Upper lobe of right lung (tissue), 1 donor: ENCODE results near the gene DCUN1D3. TPM values are rescaled to one million over a fixed set of nuclear protein-coding genes. Genes with fewer than 3 reads are reported as not detected.

Experiments
- ATAC-seq: fragments of 200-7000 bp; cut with Tn5 transposase; one replicate; pipeline ENCODE4 v1.9.1; 2020; ENCODE audit warnings: mild to moderate bottlenecking, moderate library complexity
- DNase-seq: peaks from one replicate; pipeline ENCODE4 v3.0.0-alpha.2; 2020
- H3K27ac ChIP-seq: fragments of 200-600 bp; one replicate; pipeline ENCODE4 v1.8.0; 2022
- H3K27me3 ChIP-seq: fragments of 200-600 bp; one replicate; pipeline ENCODE4 v1.8.0; 2022; ENCODE audit warnings: mild to moderate bottlenecking
- H3K36me3 ChIP-seq: fragments of 200-600 bp; one replicate; pipeline ENCODE4 v1.8.0; 2022
- H3K4me1 ChIP-seq: fragments of 200-600 bp; one replicate; pipeline ENCODE4 v1.8.0; 2022
- H3K4me3 ChIP-seq: fragments of 200-600 bp; one replicate; pipeline ENCODE4 v1.8.0; 2022; ENCODE audit warnings: mild to moderate bottlenecking
- H3K9me3 ChIP-seq: fragments of 200-600 bp; one replicate; pipeline ENCODE4 v1.8.0; 2022
- CTCF ChIP-seq: fragments of 200-600 bp; IDR thresholded peaks from one replicate; pipeline ENCODE4 v1.8.0; 2022; ENCODE audit warnings: antibody characterized with exemption
- intact Hi-C: fragments of 100-400 bp; cut with DNase I; formaldehyde crosslinking; loops from one replicate; pipeline ENCODE4 v1.11.0; 2022
- total RNA-seq: library from RNA; stranded (reverse); fragmentation: NEBNext Ultra II Directional; extraction: Animal tissue kit (Norgen Biotek cat#: 25700); gene quantifications from one replicate; pipeline ENCODE4 v1.2.1, GENCODE V29; 2021
- donor health status: DM: no; HTN: yes; CAD: no; lungs with severe emphysema.

Gene DCUN1D3
- total RNA-seq, 1 donor from 2014 or later: 28.7 TPM

GRCh38 chr16:20833086-20833485 is 67.1 kb downstream of the DCUN1D3 start:
- no peaks in the 10 kb centered on the region for H3K27me3 ChIP-seq
- no peak overlapping the region for H3K4me3 ChIP-seq
- no peak for ATAC-seq
- no peak for DNase-seq
- TF ChIP-seq CTCF: no peak
- no peaks in the 10 kb centered on the region for H3K36me3 ChIP-seq
- intact Hi-C loops: no loop called here
- no peaks in the 10 kb centered on the region for H3K4me1 ChIP-seq
- no peak overlapping the region for H3K27ac ChIP-seq
- H3K9me3 ChIP-seq: no peaks in the 10 kb centered on the region

- Histone ChIP-seq H3K4me3 (no peak overlapping the region), H3K36me3 (no peaks in the 10 kb centered on the region), H3K4me1 (no peaks in the 10 kb centered on the region), H3K9me3 (no peaks in the 10 kb centered on the region), H3K27ac (no peak overlapping the region), H3K27me3 (no peaks in the 10 kb centered on the region)
- ATAC-seq (no peak), DNase-seq (no peak)
- no peak for TF ChIP-seq CTCF
- intact Hi-C loops: no loop called here
Observed at GRCh38 chr16:20830372-20830771, 69.8 kb downstream of the DCUN1D3 start.

GRCh38 chr16:20829536-20829935 is 70.6 kb downstream of the DCUN1D3 start:
- no peak for DNase-seq
- no peak for TF ChIP-seq CTCF

GRCh38 chr16:20826039-20826566 is 74.1 kb downstream of the DCUN1D3 start:
- TF ChIP-seq CTCF: no peak
- ATAC-seq (no peak), DNase-seq (no peak)
- no peak overlapping the region for H3K27ac ChIP-seq
- H3K9me3 ChIP-seq: no peaks in the 10 kb centered on the region
- H3K27me3 ChIP-seq: no peaks in the 10 kb centered on the region
- intact Hi-C loops: no loop called here
- H3K4me1 ChIP-seq: no peaks in the 10 kb centered on the region
- H3K36me3 ChIP-seq: no peaks in the 10 kb centered on the region
- H3K4me3 ChIP-seq: no peak overlapping the region

More at GRCh38 chr16:20829536-20829935, 70.6 kb downstream of the DCUN1D3 start:
- ATAC-seq: no peak
- H3K9me3 ChIP-seq: no peaks in the 10 kb centered on the region
- H3K27ac ChIP-seq: no peak overlapping the region
- intact Hi-C loops: no loop called here
- H3K4me1 ChIP-seq: no peaks in the 10 kb centered on the region
- H3K27me3 ChIP-seq: no peaks in the 10 kb centered on the region
- no peaks in the 10 kb centered on the region for H3K36me3 ChIP-seq
- no peak overlapping the region for H3K4me3 ChIP-seq

GRCh38 chr16:20822521-20823325 is 77.4 kb downstream of the DCUN1D3 start:
- H3K9me3 ChIP-seq: no peaks in the 10 kb centered on the region
- no peak overlapping the region for H3K4me3 ChIP-seq
- no peak for ATAC-seq
- no peak for TF ChIP-seq CTCF
- intact Hi-C loops: no loop called here
- no peaks in the 10 kb centered on the region for H3K36me3 ChIP-seq
- H3K4me1 ChIP-seq: no peaks in the 10 kb centered on the region
- H3K27ac ChIP-seq: no peak overlapping the region
- H3K27me3 ChIP-seq: no peaks in the 10 kb centered on the region
- DNase-seq: no peak
